Skeletal muscle tissue (tissue), 4 donors: Measurements from ENCODE around the gene CHADL. TPM values are rescaled to one million over a fixed set of nuclear protein-coding genes. Genes with fewer than 3 reads are reported as not detected.
"Not testable (repeated sequence)": the region's sequence is repeated elsewhere in the genome, so short reads cannot be mapped to it uniquely, and the experiment has no call there.

Experiments used
- H3K27ac ChIP-seq: one replicate; pipeline ENCODE4 v1.7.0; 2013; ENCODE audit warnings: mild to moderate bottlenecking, low read depth, low read length, inconsistent platforms
- H3K27me3 ChIP-seq, 3 donors: one replicate each; pipeline ENCODE4 v1.7.0; 2013; ENCODE audit warnings: low read length in 3 of 3; ENCODE audit not compliant: control insufficient read depth in 3 of 3, insufficient read depth in 3 of 3
- H3K36me3 ChIP-seq, 3 donors: one replicate each; pipeline ENCODE4 v1.7.0; 2013; ENCODE audit warnings: low read length in 3 of 3; ENCODE audit not compliant: control insufficient read depth in 3 of 3, insufficient read depth in 3 of 3
- H3K4me1 ChIP-seq, 3 donors: one replicate each; pipeline ENCODE4 v1.7.0; 2013; ENCODE audit warnings: low read length in 3 of 3, mild to moderate bottlenecking in 3 of 3; ENCODE audit not compliant: control insufficient read depth in 3 of 3, insufficient read depth in 3 of 3
- H3K4me3 ChIP-seq, 3 donors: one replicate each; pipeline ENCODE4 v1.7.0; 2013; ENCODE audit warnings: low read length in 3 of 3
- H3K9ac ChIP-seq, 3 donors: one replicate each; pipeline ENCODE4 v1.7.0; 2013; ENCODE audit warnings: low read length in 3 of 3, mild to moderate bottlenecking in 3 of 3, moderate library complexity in 2 of 3, low read depth in 1 of 3
- H3K9me3 ChIP-seq, 3 donors: one replicate each; pipeline ENCODE4 v1.7.0; 2013; ENCODE audit warnings: low read length in 3 of 3; ENCODE audit not compliant: control insufficient read depth in 3 of 3
- total RNA-seq: library from RNA; depleted of rRNA; stranded (reverse); fragments of >200 nt; gene quantifications from one replicate; pipeline ENCODE4 v1.2.3, GENCODE V29; 2014
- donor health status: Osteomylitis.

The CHADL gene
- total RNA-seq, 1 donor from 2014 or later = 2.1 TPM

DNA sequence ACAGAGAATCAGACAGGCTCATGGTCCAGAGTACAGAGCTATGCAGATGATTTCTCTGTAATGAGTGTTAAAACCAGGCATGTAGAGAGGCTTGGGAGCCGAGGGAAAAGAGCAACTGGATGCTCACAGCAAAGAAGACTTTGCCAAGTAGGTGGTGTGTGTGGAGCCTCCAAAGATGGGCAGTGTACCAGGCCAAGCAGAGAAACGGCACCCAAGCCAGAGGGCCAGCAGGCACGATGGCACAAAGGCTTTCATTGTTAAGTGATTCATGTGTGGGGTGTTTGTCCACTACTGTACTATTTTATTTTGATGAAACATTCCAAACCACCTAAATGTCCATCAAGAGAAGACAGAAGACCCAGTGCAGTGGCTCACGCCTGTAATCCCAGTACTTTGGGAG is 34.1 kb upstream of the CHADL start:
- Histone ChIP-seq H3K9me3 (no peaks in the 10 kb centered on the region), H3K4me1 (no peaks in the 10 kb centered on the region), H3K9ac (no peak overlapping the region), H3K27me3 (no peaks in the 10 kb centered on the region), H3K36me3 (peaks cover 29 to 48% (median 44%) of the 10 kb centered on the region in 3 donors), H3K27ac (no peak overlapping the region), H3K4me3 (no peak overlapping the region)

DNA sequence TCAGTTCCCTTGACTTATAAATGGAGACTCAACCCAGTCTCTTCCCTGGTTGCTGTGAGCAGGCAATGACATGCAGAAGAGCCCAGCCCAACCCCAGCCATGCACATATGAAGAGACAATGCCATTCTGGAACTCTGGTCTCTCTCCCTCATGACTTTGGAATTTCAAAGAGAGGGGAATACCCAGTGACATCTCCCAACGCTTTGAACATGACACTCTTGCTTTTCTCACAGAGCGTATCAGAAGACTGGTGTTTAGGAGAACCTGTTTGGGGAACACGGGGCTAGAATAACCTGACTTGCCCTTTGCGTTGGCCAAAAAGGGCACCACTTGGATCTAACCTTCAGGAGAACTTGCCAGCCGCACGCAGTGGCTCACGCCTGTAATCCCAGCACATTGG is 32.4 kb upstream of the CHADL start:
- Histone ChIP-seq H3K27ac (no peak overlapping the region), H3K4me3 (no peak overlapping the region), H3K9me3 (no peaks in the 10 kb centered on the region), H3K27me3 (no peaks in the 10 kb centered on the region), H3K36me3 (peaks cover 34 to 46% (median 46%) of the 10 kb centered on the region in 3 donors), H3K4me1 (no peaks in the 10 kb centered on the region), H3K9ac (no peak overlapping the region)

DNA sequence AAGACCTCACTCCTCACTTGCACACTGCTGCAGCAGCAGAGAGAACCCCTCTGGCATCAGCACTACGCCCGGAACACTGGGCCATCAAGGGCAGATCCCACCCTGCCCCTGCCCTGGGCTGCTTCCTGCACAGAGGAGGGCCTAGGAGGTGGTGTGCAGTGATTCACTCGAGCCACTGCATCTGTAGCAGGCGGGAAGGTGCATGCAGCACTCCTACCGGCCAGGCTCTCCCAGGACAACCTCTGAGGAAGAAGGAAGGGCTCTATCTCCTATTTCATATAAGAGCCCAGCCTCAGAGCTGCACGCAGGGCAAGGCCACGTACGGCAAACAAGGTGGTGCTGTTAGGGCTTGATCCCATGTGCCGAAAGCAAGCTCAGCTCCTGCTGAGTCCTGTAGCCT is 31.1 kb upstream of the CHADL start:
- H3K36me3 ChIP-seq = peaks cover 40 to 53% (median 52%) of the 10 kb centered on the region in 3 donors

DNA sequence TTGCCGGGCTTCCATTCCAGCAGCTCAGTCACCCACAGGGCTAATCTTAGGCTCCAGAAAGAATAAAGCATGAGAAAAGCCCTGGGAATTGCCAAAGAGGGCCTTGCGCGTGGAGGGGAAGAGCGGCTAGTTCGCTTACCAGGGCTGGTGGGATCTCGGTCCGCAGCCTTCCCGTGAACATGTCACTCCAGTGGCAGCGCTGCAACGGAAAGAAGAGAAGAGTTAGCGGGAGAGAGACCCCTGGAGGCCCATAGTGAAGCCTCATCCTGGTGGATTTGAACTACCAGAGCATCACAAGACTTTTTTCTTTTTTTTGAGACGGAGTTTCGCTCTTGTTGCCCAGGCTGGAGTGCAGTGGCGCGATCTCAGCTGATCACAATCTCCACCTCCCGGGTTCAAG is 27.2 kb upstream of the CHADL start:
- peaks cover 46 to 55% (median 50%) of the 10 kb centered on the region in 3 donors for H3K36me3 ChIP-seq
- no peak overlapping the region for H3K4me3 ChIP-seq
- H3K27ac ChIP-seq = no peak overlapping the region
- H3K27me3 ChIP-seq = no peaks in the 10 kb centered on the region
- no peaks in the 10 kb centered on the region for H3K9me3 ChIP-seq
- no peak overlapping the region for H3K9ac ChIP-seq
- no peaks in the 10 kb centered on the region for H3K4me1 ChIP-seq

More for the DNA sequence above, 31.1 kb upstream of the CHADL start:
- H3K4me1 ChIP-seq = no peaks in the 10 kb centered on the region
- H3K9ac ChIP-seq = no peak overlapping the region
- H3K27me3 ChIP-seq = no peaks in the 10 kb centered on the region
- no peak overlapping the region for H3K4me3 ChIP-seq
- H3K9me3 ChIP-seq = no peaks in the 10 kb centered on the region
- H3K27ac ChIP-seq = no peak overlapping the region

DNA sequence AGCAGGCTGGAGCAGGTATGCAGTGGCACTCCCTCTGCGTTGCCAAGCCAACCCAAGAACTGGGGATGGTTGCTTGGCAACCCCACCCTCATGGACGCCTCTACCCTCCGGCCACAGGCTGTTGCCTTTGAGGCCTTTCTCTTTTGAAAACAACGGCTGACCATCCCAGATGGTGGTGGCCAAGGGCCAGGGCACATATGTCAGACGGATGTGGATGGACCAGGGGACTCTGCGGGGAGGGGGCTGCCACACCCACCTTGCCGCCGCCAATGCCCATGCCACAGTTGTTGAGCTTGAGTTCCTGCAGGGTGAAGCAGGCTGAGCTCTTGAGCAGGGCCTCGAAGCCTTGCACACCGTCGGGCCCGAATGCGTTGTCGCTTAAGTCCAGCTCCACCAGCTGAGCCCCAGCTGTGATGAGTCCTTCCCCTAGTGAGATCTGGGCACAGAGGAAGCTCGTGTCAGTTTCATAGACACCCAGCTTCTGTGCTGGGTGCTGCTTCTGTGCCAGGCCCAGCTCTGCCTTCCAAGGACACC is 23.7 kb upstream of the CHADL start:
- H3K9ac ChIP-seq = no peak overlapping the region
- no peak overlapping the region for H3K27ac ChIP-seq
- H3K4me3 ChIP-seq = no peak overlapping the region
- no peaks in the 10 kb centered on the region for H3K9me3 ChIP-seq
- no peaks in the 10 kb centered on the region for H3K27me3 ChIP-seq
- H3K36me3 ChIP-seq = peaks cover 56 to 61% (median 60%) of the 10 kb centered on the region in 3 donors
- H3K4me1 ChIP-seq = no peaks in the 10 kb centered on the region

DNA sequence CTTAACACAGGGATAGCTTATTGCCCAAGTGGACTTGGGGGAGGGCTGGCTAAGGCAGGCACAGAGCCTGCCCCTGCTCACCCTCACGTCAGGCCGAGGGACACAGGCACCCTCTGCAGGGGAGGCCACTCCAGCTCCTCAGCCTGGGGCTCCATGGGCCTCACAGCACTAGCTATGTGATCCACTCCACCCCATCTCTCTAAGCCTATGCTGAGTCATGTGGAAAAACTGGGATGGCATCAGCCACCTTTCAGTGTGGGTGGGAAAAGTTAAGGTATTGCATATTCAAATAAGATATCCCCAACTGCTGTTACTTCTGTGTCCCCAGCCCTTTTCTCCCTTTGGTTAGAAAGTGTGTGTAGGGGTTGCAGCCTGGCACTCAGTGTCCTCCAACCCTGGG is 23.0 kb upstream of the CHADL start:
- Histone ChIP-seq H3K9ac (no peak overlapping the region), H3K9me3 (no peaks in the 10 kb centered on the region), H3K27me3 (no peaks in the 10 kb centered on the region), H3K4me3 (no peak overlapping the region), H3K4me1 (no peaks in the 10 kb centered on the region), H3K36me3 (peaks cover 61 to 64% (median 61%) of the 10 kb centered on the region in 3 donors), H3K27ac (no peak overlapping the region)

DNA sequence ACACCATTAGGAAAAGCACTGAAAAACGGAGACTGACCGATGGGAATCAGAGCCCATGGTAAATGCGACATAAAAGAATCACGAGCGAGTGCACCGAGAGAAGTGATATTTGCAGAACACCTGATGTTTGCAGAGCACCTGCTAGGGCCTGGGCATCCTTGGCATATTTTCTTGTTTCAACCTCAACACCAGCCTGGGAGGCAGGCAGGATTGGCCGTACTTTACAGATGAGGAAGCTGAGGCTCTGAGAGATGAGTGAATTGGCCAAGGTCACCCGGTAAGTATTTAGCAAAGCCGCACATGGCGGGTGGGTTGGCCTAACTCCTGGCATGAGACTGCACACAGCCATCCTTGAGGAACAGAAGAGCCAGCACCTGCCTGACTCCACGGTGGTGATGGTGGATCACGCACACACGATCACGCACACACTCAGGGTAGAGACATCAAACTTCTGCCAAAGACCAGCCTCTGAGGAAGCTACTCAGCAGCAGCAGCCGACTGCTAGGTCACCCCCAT is 21.6 kb upstream of the CHADL start:
- Histone ChIP-seq H3K9me3 (no peaks in the 10 kb centered on the region), H3K36me3 (peaks cover 60 to 61% (median 60%) of the 10 kb centered on the region in 3 donors), H3K4me1 (no peaks in the 10 kb centered on the region), H3K27me3 (no peaks in the 10 kb centered on the region), H3K4me3 (no peak overlapping the region), H3K27ac (no peak overlapping the region), H3K9ac (no peak overlapping the region)

DNA sequence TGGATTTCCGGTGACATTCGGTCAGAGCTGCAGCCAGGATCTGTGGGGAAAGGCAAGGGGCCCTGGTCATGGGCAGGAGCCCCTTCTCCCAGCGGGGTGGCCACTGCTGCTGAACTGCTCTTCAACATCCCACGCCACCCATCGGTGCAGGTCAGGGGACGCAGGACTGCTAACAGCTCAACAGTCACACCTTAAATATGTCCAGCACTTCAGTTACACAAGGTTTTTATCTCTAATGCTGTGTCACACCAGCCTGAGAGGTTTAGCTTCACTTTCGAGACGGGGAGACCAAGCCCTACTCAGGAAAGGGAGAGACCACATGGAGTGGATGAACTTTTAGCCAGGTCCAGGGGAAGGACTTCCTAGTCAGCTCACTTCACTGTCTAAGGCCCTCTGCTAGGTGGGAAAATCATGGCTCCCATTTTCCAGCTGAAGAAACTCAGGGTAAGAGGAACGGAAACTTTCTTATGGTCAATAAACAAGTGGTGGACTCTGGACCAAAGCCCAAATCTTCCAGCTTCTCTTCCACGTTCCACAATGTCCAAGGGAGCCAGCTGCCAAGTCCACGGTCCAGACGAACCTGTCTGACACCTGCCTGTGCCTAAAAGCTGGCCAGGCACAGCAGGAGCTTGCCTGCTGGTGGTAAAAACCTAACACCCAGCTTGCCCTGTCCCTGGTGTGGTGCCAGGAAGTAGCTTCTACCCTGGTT is 21.0 kb upstream of the CHADL start:
- no peak overlapping the region for H3K27ac ChIP-seq
- no peak overlapping the region for H3K9ac ChIP-seq
- no peaks in the 10 kb centered on the region for H3K27me3 ChIP-seq
- H3K4me3 ChIP-seq = no peak overlapping the region
- H3K9me3 ChIP-seq = no peaks in the 10 kb centered on the region
- H3K4me1 ChIP-seq = no peaks in the 10 kb centered on the region
- H3K36me3 ChIP-seq = peaks cover 62 to 64% (median 63%) of the 10 kb centered on the region in 3 donors

DNA sequence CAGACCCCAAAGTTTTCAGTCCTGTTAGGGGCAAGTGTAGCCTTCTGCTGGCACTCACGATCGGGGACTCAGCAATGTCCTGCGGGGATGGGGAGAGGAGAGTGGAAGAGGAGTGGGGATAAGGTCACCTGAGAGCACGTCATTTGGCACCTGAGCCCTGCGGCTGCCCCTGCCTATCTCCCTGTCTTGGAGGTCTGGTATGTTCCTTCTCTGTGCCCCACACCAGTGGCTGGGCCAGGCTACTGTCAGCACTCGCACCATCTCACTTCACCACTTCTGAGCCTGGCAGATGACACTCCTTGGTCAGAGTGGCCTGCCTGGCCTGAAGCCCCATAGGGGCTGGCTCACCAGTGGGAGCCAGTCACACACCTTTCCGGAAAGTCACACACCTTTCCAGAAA is 20.1 kb upstream of the CHADL start:
- no peak overlapping the region for H3K4me3 ChIP-seq
- H3K9ac ChIP-seq = no peak overlapping the region
- H3K4me1 ChIP-seq = no peaks in the 10 kb centered on the region
- no peak overlapping the region for H3K27ac ChIP-seq
- no peaks in the 10 kb centered on the region for H3K9me3 ChIP-seq
- no peaks in the 10 kb centered on the region for H3K27me3 ChIP-seq
- H3K36me3 ChIP-seq = peaks cover 63 to 70% (median 69%) of the 10 kb centered on the region in 3 donors

DNA sequence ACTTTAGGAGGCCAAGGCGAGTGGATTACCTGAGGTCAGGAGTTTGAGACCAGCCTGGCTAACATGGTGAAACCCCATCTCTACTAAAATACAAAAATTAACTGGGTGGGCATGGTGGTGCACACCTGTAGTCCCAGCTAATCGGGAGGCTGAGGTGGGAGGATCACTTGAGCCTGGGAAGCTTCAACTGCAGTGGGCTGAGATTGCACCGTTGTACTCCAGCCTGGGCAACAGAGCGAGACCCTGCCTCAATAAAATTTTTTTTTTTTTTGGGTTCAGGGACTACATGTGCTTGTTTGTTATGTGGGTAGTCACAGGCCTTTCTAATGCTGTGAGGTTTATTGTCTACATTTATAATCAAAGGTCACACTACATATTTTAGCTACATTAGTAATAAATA is 19.0 kb upstream of the CHADL start:
- H3K27me3 ChIP-seq, H3K4me3 ChIP-seq, H3K27ac ChIP-seq, H3K9ac ChIP-seq, H3K4me1 ChIP-seq, H3K9me3 ChIP-seq: not testable (repeated sequence)
- peaks cover 63 to 73% (median 67%) of the 10 kb centered on the region in 3 donors for H3K36me3 ChIP-seq
